Germinal center (tissue), 1 donor: ENCODE data around the gene C3orf20.
"Not testable (repeated sequence)": the region's sequence is repeated elsewhere in the genome, so short reads cannot be mapped to it uniquely, and the experiment has no call there.

Experiments used
- DNase-seq: peaks from one replicate; pipeline ENCODE4 v3.0.0; 2012; ENCODE audit warnings: mixed read lengths, low spot score

The C3orf20 gene

GRCh38 chr3:14650193-14650592 lies 24.7 kb upstream of the C3orf20 start:
- no peak for DNase-seq

GRCh38 chr3:14651440-14652251 lies 23.3 kb upstream of the C3orf20 start, which contains the start of gene CCDC174:
Gene CCDC174, plus strand, starts transcription at chr3:14651762. Its CDS starts 75 bp downstream, at chr3:14651837.
- DNase-seq = peak; percentile 95

- DNase-seq = not testable (repeated sequence)
These were observed 22.5 kb upstream of the C3orf20 start for GRCh38 chr3:14652360-14652907.

- DNase-seq = no peak
These were observed 17.4 kb upstream of the C3orf20 start for GRCh38 chr3:14657579-14657978.

GRCh38 chr3:14658978-14659377 lies 16.0 kb upstream of the C3orf20 start:
- DNase-seq = no peak

GRCh38 chr3:14660942-14661341 lies 14.0 kb upstream of the C3orf20 start:
- DNase-seq = no peak

- DNase-seq = no peak
These were observed 11.4 kb upstream of the C3orf20 start for GRCh38 chr3:14663396-14664135.

- no peak for DNase-seq
These were observed 10.8 kb upstream of the C3orf20 start for GRCh38 chr3:14664170-14664569.

- no peak for DNase-seq
These were observed 2.4 kb upstream of the C3orf20 start for GRCh38 chr3:14672588-14672987.

GRCh38 chr3:14676881-14677280 lies 1.9 kb downstream of the C3orf20 start:
- DNase-seq = no peak

GRCh38 chr3:14678015-14678503 lies 3.1 kb downstream of the C3orf20 start:
- DNase-seq = no peak

- no peak for DNase-seq
These were observed 5.2 kb downstream of the C3orf20 start for GRCh38 chr3:14680115-14680514.

- DNase-seq = no peak
These were observed 5.8 kb downstream of the C3orf20 start for GRCh38 chr3:14680716-14681115.

GRCh38 chr3:14684447-14684846 lies 9.5 kb downstream of the C3orf20 start:
- DNase-seq = no peak

GRCh38 chr3:14685179-14685578 lies 10.2 kb downstream of the C3orf20 start:
- no peak for DNase-seq

- DNase-seq = peak; percentile 67
These were observed 12.4 kb downstream of the C3orf20 start for GRCh38 chr3:14687360-14687759.

- no peak for DNase-seq
These were observed 13.6 kb downstream of the C3orf20 start for GRCh38 chr3:14688525-14688924.

- no peak for DNase-seq
These were observed 14.5 kb downstream of the C3orf20 start for GRCh38 chr3:14689247-14689980.

- DNase-seq = no peak
These were observed 16.3 kb downstream of the C3orf20 start for GRCh38 chr3:14691239-14691638.

- no peak for DNase-seq
These were observed 16.8 kb downstream of the C3orf20 start for GRCh38 chr3:14691719-14692118.

- no peak for DNase-seq
These were observed 23.8 kb downstream of the C3orf20 start for GRCh38 chr3:14698601-14699244.

GRCh38 chr3:14699643-14700042 lies 24.7 kb downstream of the C3orf20 start:
- no peak for DNase-seq
